IMR-90 (cell line): ENCODE results near the gene DTX1. TPM values are rescaled to one million over a fixed set of nuclear protein-coding genes. Genes with fewer than 3 reads are reported as not detected.

Source experiments
- ATAC-seq: fragments of 200-7000 bp; cut with Tn5 transposase; 2 replicates; pipeline ENCODE4 v1.9.1; 2020; ENCODE audit warnings: low read depth, mild to moderate bottlenecking, moderate library complexity
- BruUV-seq: library from RNA; stranded (reverse); fragments of 400-500 nt; replicated peaks from 2 replicates; lab custom pipeline; 2021; lab: Mats Ljungman, UMichigan
- CTCF ChIA-PET: fragments of 300-600 bp; formaldehyde crosslinking; extraction: SDS; loops from one replicate; lab custom pipeline; 2021; ENCODE audit warnings: antibody characterized with exemption; lab: Yijun Ruan, JAX
- POLR2A ChIA-PET: fragments of 300-600 bp; sonication (Branson Sonifier 250); formaldehyde crosslinking; loops from one replicate; lab custom pipeline; 2022; ENCODE audit warnings: antibody characterized with exemption; ENCODE audit not compliant: unreplicated experiment; lab: Charles Lee
- DNase-seq: peaks from one replicate; pipeline ENCODE4 v3.0.0; 2013
- H2AFZ ChIP-seq: replicated peaks from 2 replicates; pipeline ENCODE3; 2013; ENCODE audit warnings: low read length, mild to moderate bottlenecking; ENCODE audit not compliant: poor library complexity
- H2AK5ac ChIP-seq: 2 replicates; pipeline ENCODE4 v1.6.1; 2013; ENCODE audit warnings: low read depth, low read length, inconsistent platforms
- H2AK9ac ChIP-seq: replicated peaks from 2 replicates; pipeline ENCODE3; 2013; ENCODE audit warnings: mild to moderate bottlenecking, low read depth, low read length, moderate library complexity; ENCODE audit not compliant: poor library complexity
- H2BK120ac ChIP-seq: 2 replicates; pipeline ENCODE4 v1.6.1; 2013; ENCODE audit warnings: low read depth, low read length, inconsistent platforms
- H2BK15ac ChIP-seq: 3 replicates; pipeline ENCODE4 v1.6.1; 2013; ENCODE audit warnings: low read depth, low read length, inconsistent platforms
- H2BK20ac ChIP-seq: 2 replicates; pipeline ENCODE4 v1.6.1; 2013; ENCODE audit warnings: low read depth, mild to moderate bottlenecking, inconsistent platforms, low read length, moderate library complexity
- H2BK5ac ChIP-seq: 2 replicates; pipeline ENCODE4 v1.6.1; 2013; ENCODE audit warnings: mild to moderate bottlenecking, low read depth, low read length, inconsistent platforms; ENCODE audit not compliant: poor library complexity, severe bottlenecking
- H3K14ac ChIP-seq: replicated peaks from 2 replicates; pipeline ENCODE4 v1.6.1; 2013; ENCODE audit warnings: low read depth, low read length, inconsistent platforms
- H3K18ac ChIP-seq: 2 replicates; pipeline ENCODE4 v1.6.1; 2013; ENCODE audit warnings: low read depth, low read length, control low read depth
- H3K23ac ChIP-seq: 2 replicates; pipeline ENCODE4 v1.6.1; 2013; ENCODE audit warnings: low read depth, low read length, inconsistent platforms
- H3K27ac ChIP-seq: 2 replicates; pipeline ENCODE4 v1.5.1; 2013; ENCODE audit warnings: mild to moderate bottlenecking, control low read depth, low read length; ENCODE audit not compliant: insufficient read depth
- H3K27me3 ChIP-seq: 2 replicates; pipeline ENCODE4 v1.6.1; 2013; ENCODE audit warnings: low read length; ENCODE audit not compliant: control insufficient read depth, insufficient read depth
- H3K36me3 ChIP-seq: 2 replicates; pipeline ENCODE4 v1.6.1; 2013; ENCODE audit warnings: low read length, mixed read lengths; ENCODE audit not compliant: control insufficient read depth, insufficient read depth
- H3K4ac ChIP-seq: 2 replicates; pipeline ENCODE4 v1.6.1; 2013; ENCODE audit warnings: low read depth, low read length, inconsistent platforms
- H3K4me1 ChIP-seq: 2 replicates; pipeline ENCODE4 v1.6.1; 2013; ENCODE audit warnings: low read length, mixed read lengths; ENCODE audit not compliant: control insufficient read depth, insufficient read depth
- H3K4me2 ChIP-seq: 2 replicates; pipeline ENCODE4 v1.6.1; 2013; ENCODE audit warnings: low read depth, mild to moderate bottlenecking, control low read depth, low read length, moderate library complexity
- H3K4me3 ChIP-seq: 2 replicates; pipeline ENCODE4 v1.5.1; 2013; ENCODE audit warnings: low read depth, mild to moderate bottlenecking, control low read depth, low read length, moderate library complexity; ENCODE audit not compliant: insufficient read depth
- H3K56ac ChIP-seq: 2 replicates; pipeline ENCODE4 v1.6.1; 2013; ENCODE audit warnings: low read length, inconsistent platforms; ENCODE audit not compliant: insufficient read depth; ENCODE audit errors: extremely low read depth
- H3K79me1 ChIP-seq, 2 experiments: 2 replicates each; pipeline ENCODE4 v1.6.1; 2013; ENCODE audit warnings: low read length in 2 of 2, inconsistent platforms in 1 of 2, low read depth in 1 of 2
- H3K9ac ChIP-seq: 2 replicates; pipeline ENCODE4 v1.6.1; 2013; ENCODE audit warnings: low read depth, low read length, control low read depth
- H3K9me1 ChIP-seq: 2 replicates; pipeline ENCODE4 v1.6.1; 2013; ENCODE audit warnings: low read length, inconsistent platforms; ENCODE audit not compliant: insufficient read depth
- H3K9me3 ChIP-seq: 2 replicates; pipeline ENCODE4 v1.6.1; 2013; ENCODE audit warnings: low read length; ENCODE audit not compliant: control insufficient read depth, insufficient read depth
- H4K20me1 ChIP-seq: 2 replicates; pipeline ENCODE4 v1.6.1; 2013; ENCODE audit warnings: low read length, inconsistent platforms; ENCODE audit not compliant: insufficient read depth
- H4K5ac ChIP-seq: 2 replicates; pipeline ENCODE4 v1.6.1; 2013; ENCODE audit warnings: mild to moderate bottlenecking, low read depth, low read length, control low read depth
- H4K8ac ChIP-seq, 2 experiments: 2 replicates each; pipeline ENCODE4 v1.6.1; 2013; ENCODE audit warnings: low read depth in 2 of 2, low read length in 2 of 2, control low read depth in 1 of 2, inconsistent platforms in 1 of 2
- H4K91ac ChIP-seq: 2 replicates; pipeline ENCODE4 v1.6.1; 2013; ENCODE audit warnings: low read depth, low read length, inconsistent platforms; ENCODE audit not compliant: insufficient read depth
- BHLHE40 ChIP-seq: fragments of 150-350 bp; IDR thresholded peaks from 2 replicates; pipeline ENCODE4 v1.6.1; 2016; ENCODE audit warnings: mild to moderate bottlenecking, low read depth, low read length
- CEBPB ChIP-seq: IDR thresholded peaks from 2 replicates; pipeline ENCODE4 v1.6.1; 2012; ENCODE audit warnings: low read depth, low read length, improper control_type of control experiment
- CHD1 ChIP-seq: IDR thresholded peaks from 2 replicates; pipeline ENCODE4 v1.6.1; 2012; ENCODE audit warnings: low read depth, low read length, improper control_type of control experiment
- FOS ChIP-seq: fragments of 150-350 bp; IDR thresholded peaks from 2 replicates; pipeline ENCODE4 v1.6.1; 2016; ENCODE audit warnings: low read depth, low read length
- MAFK ChIP-seq: IDR thresholded peaks from 2 replicates; pipeline ENCODE4 v1.6.1; 2012; ENCODE audit warnings: low read depth, low read length, improper control_type of control experiment
- MAZ ChIP-seq: IDR thresholded peaks from 2 replicates; pipeline ENCODE4 v1.6.1; 2012; ENCODE audit warnings: low read depth, mild to moderate bottlenecking, low read length, improper control_type of control experiment, moderate library complexity, borderline replicate concordance
- MXI1 ChIP-seq: IDR thresholded peaks from 2 replicates; pipeline ENCODE4 v1.6.1; 2012; ENCODE audit warnings: low read depth, mild to moderate bottlenecking, low read length, moderate library complexity, borderline replicate concordance
- NFE2L2 ChIP-seq: fragments of 150-350 bp; IDR thresholded peaks from 2 replicates; pipeline ENCODE4 v1.6.1; 2016; ENCODE audit warnings: low read depth, mild to moderate bottlenecking, low read length
- POLR2A ChIP-seq: IDR thresholded peaks from 2 replicates; pipeline ENCODE4 v1.6.1; 2012; ENCODE audit warnings: mild to moderate bottlenecking, low read depth, low read length
- RAD21 ChIP-seq: IDR thresholded peaks from 2 replicates; pipeline ENCODE4 v1.6.1; 2012; ENCODE audit warnings: low read length, improper control_type of control experiment
- RCOR1 ChIP-seq: IDR thresholded peaks from 2 replicates; pipeline ENCODE4 v1.6.1; 2012; ENCODE audit warnings: mild to moderate bottlenecking, low read length, improper control_type of control experiment; ENCODE audit not compliant: insufficient replicate concordance
- RFX5 ChIP-seq: IDR thresholded peaks from 2 replicates; pipeline ENCODE4 v1.8.0; 2012; ENCODE audit warnings: low read depth, mild to moderate bottlenecking, low read length, moderate library complexity
- SMC3 ChIP-seq: fragments of 150-350 bp; IDR thresholded peaks from 2 replicates; pipeline ENCODE4 v1.6.1; 2016; ENCODE audit warnings: low read depth, mild to moderate bottlenecking, antibody characterized with exemption, low read length, moderate library complexity
- WGBS, 2 experiments: methylation state at CpG; one replicate each; pipeline versions ENCODE4 v1.1.5 to v1.1.7; 2013; ENCODE audit warnings: missing lambda C conversion rate in 2 of 2; ENCODE audit not compliant: insufficient read length in 1 of 2; ENCODE audit errors: extremely low coverage in 2 of 2; 5-methylcytosine and 5-hydroxymethylcytosine counted together
- dilution Hi-C: fragments of 300-500 bp; cut with HindIII; formaldehyde crosslinking; loops from one replicate; pipeline ENCODE4 v1.14.3; 2018; ENCODE audit warnings: low sequenced_read_pairs; ENCODE audit not compliant: unreplicated experiment
- in situ Hi-C: fragments of 300-500 bp; cut with MboI; formaldehyde crosslinking; loops from 3 replicates; pipeline ENCODE4 v1.14.3; 2019; ENCODE audit warnings: low sequenced_read_pairs, inconsistent platforms, mixed read lengths
- intact Hi-C: fragments of 100-400 bp; cut with micrococcal nuclease; formaldehyde crosslinking; loops from 2 replicates; pipeline ENCODE4 v1.10.0; 2022
- polyA plus RNA-seq, 3 experiments: library from polyadenylated mRNA; depleted of rRNA; stranded (reverse); fragments of >200 nt; gene quantifications; 2 replicates each; pipeline ENCODE4 v1.2.3, GENCODE V29; 2012; ENCODE audit warnings: low replicate concordance in 1 of 3
- total RNA-seq: library from RNA; depleted of rRNA; stranded (reverse); fragments of >200 nt; gene quantifications from 2 replicates; pipeline ENCODE4 v1.2.3, GENCODE V29; 2012
- TF ChIP-seq, protein P1 (sequence below): fragments of 150-350 bp; IDR thresholded peaks from 2 replicates; pipeline ENCODE4 v1.6.1; 2017; ENCODE audit warnings: mild to moderate bottlenecking, antibody characterized with exemption, low read length, low read depth
- TF ChIP-seq, protein P2 (sequence below): fragments of 150-350 bp; IDR thresholded peaks from 2 replicates; pipeline ENCODE4 v1.6.1; 2016; ENCODE audit warnings: low read depth, mild to moderate bottlenecking, low read length, moderate library complexity, borderline replicate concordance
- TF ChIP-seq, protein P3 (sequence below): conservative IDR thresholded peaks from 2 replicates; pipeline ENCODE4 v1.5.1; 2012; ENCODE audit warnings: mild to moderate bottlenecking, low read depth, low read length, improper control_type of control experiment

The DTX1 gene
- total and polyA plus RNA-seq, 2 of the 4 experiments (the other 2 are of a cell fraction) = not detected

DNA sequence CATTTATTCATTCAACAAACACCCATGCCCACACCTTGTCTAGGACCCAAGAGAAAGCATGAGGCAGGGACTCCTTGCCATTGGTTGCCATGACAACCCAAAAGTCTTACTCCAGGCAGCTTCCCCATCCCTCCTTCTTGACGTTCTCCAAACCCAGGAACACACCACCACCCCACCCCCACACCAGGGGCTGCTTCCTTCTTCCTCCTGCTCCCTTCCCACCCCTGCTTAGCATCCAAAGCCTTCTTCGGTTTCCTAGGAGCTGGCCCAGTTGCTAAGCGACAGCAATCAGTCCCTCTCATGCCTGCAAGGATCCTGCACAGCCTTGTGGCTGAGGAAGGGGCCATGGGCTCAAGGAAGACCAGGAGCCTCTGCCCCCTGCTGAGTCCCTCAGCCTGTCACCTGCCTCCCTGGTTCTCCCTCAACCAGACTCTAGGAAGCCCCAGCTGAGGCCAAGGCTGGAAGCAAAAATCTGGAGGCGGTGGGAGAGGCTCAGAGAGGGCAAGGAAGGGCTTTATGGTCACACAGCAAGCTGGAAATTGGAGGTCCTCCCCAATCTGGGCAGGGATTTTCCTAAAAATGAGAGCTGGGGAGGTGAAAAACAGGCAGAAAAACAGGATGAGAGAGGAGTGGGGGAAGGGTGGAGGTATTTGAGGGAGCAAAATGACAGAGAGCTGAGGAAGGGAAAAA lies 63.6 kb downstream of the DTX1 start:
- DNase-seq (no peak), ATAC-seq (no peak)
- intact Hi-C loops = no loop called here
- Histone ChIP-seq H3K4me3 (no peak overlapping the region), H3K79me1 (no peaks in the 10 kb centered on the region), H3K27me3 (no peaks in the 10 kb centered on the region; the same call in 1 of the 2 replicates), H3K9ac (no peak overlapping the region), H3K9me3 (no peaks in the 10 kb centered on the region), H4K8ac (no peak overlapping the region), H2BK20ac (no peak overlapping the region), H3K36me3 (no peaks in the 10 kb centered on the region), H3K4me1 (no peaks in the 10 kb centered on the region), H3K4me2 (no peak overlapping the region), H3K9me1 (no peaks in the 10 kb centered on the region), H3K14ac (no peak overlapping the region), H3K4ac (no peak overlapping the region), H2AK5ac (no peak overlapping the region), H4K5ac (no peak overlapping the region), H2BK15ac (no peak overlapping the region), H3K18ac (no peak overlapping the region), H2BK120ac (no peak overlapping the region), H3K56ac (no peak overlapping the region), H4K20me1 (no peaks in the 10 kb centered on the region), H3K27ac (no peak overlapping the region), H2AK9ac (no peak overlapping the region), H4K91ac (no peak overlapping the region), H3K23ac (no peak overlapping the region), H2BK5ac (no peak overlapping the region), H2AFZ (no peak overlapping the region)
- TF ChIP-seq RAD21 (no peak), CEBPB (no peak), SMC3 (no peak), FOS (no peak), MAZ (no peak), BHLHE40 (no peak), MXI1 (no peak), POLR2A (no peak), RFX5 (no peak), RCOR1 (no peak), NFE2L2 (no peak), MAFK (no peak), CHD1 (no peak)
- TF ChIP-seq, protein P1, sequence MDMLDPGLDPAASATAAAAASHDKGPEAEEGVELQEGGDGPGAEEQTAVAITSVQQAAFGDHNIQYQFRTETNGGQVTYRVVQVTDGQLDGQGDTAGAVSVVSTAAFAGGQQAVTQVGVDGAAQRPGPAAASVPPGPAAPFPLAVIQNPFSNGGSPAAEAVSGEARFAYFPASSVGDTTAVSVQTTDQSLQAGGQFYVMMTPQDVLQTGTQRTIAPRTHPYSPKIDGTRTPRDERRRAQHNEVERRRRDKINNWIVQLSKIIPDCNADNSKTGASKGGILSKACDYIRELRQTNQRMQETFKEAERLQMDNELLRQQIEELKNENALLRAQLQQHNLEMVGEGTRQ = no peak
- TF ChIP-seq, protein P2, sequence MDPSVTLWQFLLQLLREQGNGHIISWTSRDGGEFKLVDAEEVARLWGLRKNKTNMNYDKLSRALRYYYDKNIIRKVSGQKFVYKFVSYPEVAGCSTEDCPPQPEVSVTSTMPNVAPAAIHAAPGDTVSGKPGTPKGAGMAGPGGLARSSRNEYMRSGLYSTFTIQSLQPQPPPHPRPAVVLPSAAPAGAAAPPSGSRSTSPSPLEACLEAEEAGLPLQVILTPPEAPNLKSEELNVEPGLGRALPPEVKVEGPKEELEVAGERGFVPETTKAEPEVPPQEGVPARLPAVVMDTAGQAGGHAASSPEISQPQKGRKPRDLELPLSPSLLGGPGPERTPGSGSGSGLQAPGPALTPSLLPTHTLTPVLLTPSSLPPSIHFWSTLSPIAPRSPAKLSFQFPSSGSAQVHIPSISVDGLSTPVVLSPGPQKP = no peak
- TF ChIP-seq, protein P3, sequence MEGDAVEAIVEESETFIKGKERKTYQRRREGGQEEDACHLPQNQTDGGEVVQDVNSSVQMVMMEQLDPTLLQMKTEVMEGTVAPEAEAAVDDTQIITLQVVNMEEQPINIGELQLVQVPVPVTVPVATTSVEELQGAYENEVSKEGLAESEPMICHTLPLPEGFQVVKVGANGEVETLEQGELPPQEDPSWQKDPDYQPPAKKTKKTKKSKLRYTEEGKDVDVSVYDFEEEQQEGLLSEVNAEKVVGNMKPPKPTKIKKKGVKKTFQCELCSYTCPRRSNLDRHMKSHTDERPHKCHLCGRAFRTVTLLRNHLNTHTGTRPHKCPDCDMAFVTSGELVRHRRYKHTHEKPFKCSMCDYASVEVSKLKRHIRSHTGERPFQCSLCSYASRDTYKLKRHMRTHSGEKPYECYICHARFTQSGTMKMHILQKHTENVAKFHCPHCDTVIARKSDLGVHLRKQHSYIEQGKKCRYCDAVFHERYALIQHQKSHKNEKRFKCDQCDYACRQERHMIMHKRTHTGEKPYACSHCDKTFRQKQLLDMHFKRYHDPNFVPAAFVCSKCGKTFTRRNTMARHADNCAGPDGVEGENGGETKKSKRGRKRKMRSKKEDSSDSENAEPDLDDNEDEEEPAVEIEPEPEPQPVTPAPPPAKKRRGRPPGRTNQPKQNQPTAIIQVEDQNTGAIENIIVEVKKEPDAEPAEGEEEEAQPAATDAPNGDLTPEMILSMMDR = no peak
- dilution Hi-C loops = no loop called here
- in situ Hi-C loops = no loop called here
- WGBS, 2 experiments = 0% methylated on average over 1 of the region's 4 CpGs; no CpG with 5 or more reads in 1 of the 2 experiments
- POLR2A ChIA-PET = no interaction called here
- BruUV-seq = no TSS peak
- CTCF ChIA-PET = no interaction called here
